Measurements from ENCODE around the gene GLS.

- TF ChIP-seq FOXP1 (CRISPR knock-in tag; IDR thresholded peaks at IDR 0.05) (no peak), GABPA (tag; conservative IDR thresholded peaks at IDR 0.05; ENCODE audit: low read depth) (no peak), USF2 (CRISPR knock-in tag; IDR thresholded peaks at IDR 0.05) (no peak), RAD51 (IDR thresholded peaks at IDR 0.05; ENCODE audit: borderline replicate concordance, low read depth) (no peak), TAF1 (IDR thresholded peaks at IDR 0.05; ENCODE audit: control insufficient read depth, extremely low read depth, insufficient read depth, low read length, severe bottlenecking) (no peak), UBTF (IDR thresholded peaks at IDR 0.05; ENCODE audit: borderline replicate concordance in 1 of 2, low read depth in 2 of 2, low read length in 2 of 2) (no peak), ZBTB11 (CRISPR knock-in tag; IDR thresholded peaks at IDR 0.05) (no peak)
Observed at GRCh38 chr2:190999058-190999457, 118.4 kb downstream of the GLS start.

Measured in K562 (cell line).